ENCODE data around the gene POU6F2. TPM values are rescaled to one million over a fixed set of nuclear protein-coding genes. Genes with fewer than 3 reads are reported as not detected.

The POU6F2 gene
- total RNA-seq, 1 experiment from 2014 or later, result 2.9 TPM

GRCh38 chr7:39158367-39158766, 180.7 kb downstream of the POU6F2 start (continued):
- no peak for TF ChIP-seq PRDM15 (CRISPR knock-in tag; IDR thresholded peaks at IDR 0.05)
- TF ChIP-seq FOXJ3 (CRISPR knock-in tag; IDR thresholded peaks at IDR 0.05; ENCODE audit: borderline replicate concordance), result no peak

GRCh38 chr7:39161903-39162302, 184.2 kb downstream of the POU6F2 start:
- TF ChIP-seq SOX15 (CRISPR knock-in tag; IDR thresholded peaks at IDR 0.05), result no peak
- no peak for TF ChIP-seq MYBL2 (CRISPR knock-in tag; IDR thresholded peaks at IDR 0.05)
- no peak for TF ChIP-seq STAT6 (CRISPR knock-in tag; conservative IDR thresholded peaks at IDR 0.05; ENCODE audit: low read depth)
- TF ChIP-seq ZBTB43 (CRISPR knock-in tag; IDR thresholded peaks at IDR 0.05), result no peak
- TF ChIP-seq ZBTB21 (CRISPR knock-in tag; IDR thresholded peaks at IDR 0.05; ENCODE audit: borderline replicate concordance), result no peak
- no peak for TF ChIP-seq OVOL2 (CRISPR knock-in tag; IDR thresholded peaks at IDR 0.05; ENCODE audit: borderline replicate concordance)
- H3K27me3 Mint-ChIP-seq (ENCODE audit: low read depth), result no peaks in the 10 kb centered on the region
- ATAC-seq (no peak), DNase-seq (ENCODE audit: low spot score) (no peak)
- H3K36me3 Mint-ChIP-seq, result no peaks in the 10 kb centered on the region
- peaks cover 3% of the 10 kb centered on the region for H3K9me3 Mint-ChIP-seq
- H3K4me1 Mint-ChIP-seq, result no peaks in the 10 kb centered on the region
- ChIA-PET POLR2A (no interaction called here), CTCF (no interaction called here)
- no peak overlapping the region for H3K4me3 Mint-ChIP-seq
- no peak overlapping the region for H3K27ac Mint-ChIP-seq

GRCh38 chr7:39164887-39165286, 187.2 kb downstream of the POU6F2 start:
- ATAC-seq, result no peak
- no peak for DNase-seq (ENCODE audit: low spot score)
- no peaks in the 10 kb centered on the region for H3K4me1 Mint-ChIP-seq
- H3K36me3 Mint-ChIP-seq, result no peaks in the 10 kb centered on the region
- peaks cover 3% of the 10 kb centered on the region for H3K9me3 Mint-ChIP-seq
- no peak overlapping the region for H3K27ac Mint-ChIP-seq
- ChIA-PET CTCF (no interaction called here), POLR2A (no interaction called here)
- no peaks in the 10 kb centered on the region for H3K27me3 Mint-ChIP-seq (ENCODE audit: low read depth)
- TF ChIP-seq NFATC4 (CRISPR knock-in tag; IDR thresholded peaks at IDR 0.05), result no peak
- H3K4me3 Mint-ChIP-seq, result no peak overlapping the region

- H3K4me1 Mint-ChIP-seq, result peaks cover 14% of the 10 kb centered on the region
- no peak overlapping the region for H3K4me3 Mint-ChIP-seq
- H3K27ac Mint-ChIP-seq, result no peak overlapping the region
- no peak for TF ChIP-seq ZNF425 (CRISPR knock-in tag; conservative IDR thresholded peaks at IDR 0.05)
- TF ChIP-seq E2F5 (CRISPR knock-in tag; IDR thresholded peaks at IDR 0.05), result no peak
- TF ChIP-seq OVOL2 (CRISPR knock-in tag; IDR thresholded peaks at IDR 0.05; ENCODE audit: borderline replicate concordance), result no peak
- no peak for TF ChIP-seq ZNF121 (CRISPR knock-in tag; IDR thresholded peaks at IDR 0.05)
- TF ChIP-seq NR3C1 (CRISPR knock-in tag; conservative IDR thresholded peaks at IDR 0.05; ENCODE audit: low read depth), result no peak
- no peaks in the 10 kb centered on the region for H3K27me3 Mint-ChIP-seq (ENCODE audit: low read depth)
- DNase-seq (ENCODE audit: low spot score) (no peak), ATAC-seq (no peak)
- POLR2A ChIA-PET, result no interaction called here
- CTCF ChIA-PET, result no interaction called here
- no peaks in the 10 kb centered on the region for H3K36me3 Mint-ChIP-seq
- peaks cover 2% of the 10 kb centered on the region for H3K9me3 Mint-ChIP-seq
These were observed 190.8 kb downstream of the POU6F2 start for GRCh38 chr7:39168403-39169098.
